Skeletal muscle satellite cell (primary cell): ENCODE measurements around the gene CST1. TPM values are rescaled to one million over a fixed set of nuclear protein-coding genes. Genes with fewer than 3 reads are reported as not detected.
"Not testable (repeated sequence)": the region's sequence is repeated elsewhere in the genome, so short reads cannot be mapped to it uniquely, and the experiment has no call there.

Experiments used
- H3K27me3 ChIP-seq: 2 replicates; pipeline ENCODE4 v1.7.0; 2013; ENCODE audit warnings: low read length; ENCODE audit not compliant: control insufficient read depth, insufficient read depth
- H3K36me3 ChIP-seq: 2 replicates; pipeline ENCODE4 v1.7.0; 2013; ENCODE audit warnings: mild to moderate bottlenecking, control low read depth, low read length; ENCODE audit not compliant: insufficient read depth
- H3K4me1 ChIP-seq: 2 replicates; pipeline ENCODE4 v1.7.0; 2013; ENCODE audit warnings: low read length; ENCODE audit not compliant: control insufficient read depth, insufficient read depth
- H3K4me2 ChIP-seq: 2 replicates; pipeline ENCODE4 v1.7.0; 2013; ENCODE audit warnings: mild to moderate bottlenecking, low read length
- H3K4me3 ChIP-seq: 2 replicates; pipeline ENCODE4 v1.7.0; 2013; ENCODE audit warnings: low read length
- H3K9ac ChIP-seq: 2 replicates; pipeline ENCODE4 v1.7.0; 2013; ENCODE audit warnings: mild to moderate bottlenecking, low read depth, low read length, moderate library complexity
- H3K9me3 ChIP-seq: replicated peaks from 2 replicates; pipeline ENCODE4 v1.7.0; 2013; ENCODE audit warnings: mild to moderate bottlenecking, control low read depth, low read length
- total RNA-seq: library from RNA; depleted of rRNA; stranded (reverse); fragments of >200 nt; gene quantifications from 2 replicates; pipeline ENCODE4 v1.2.3, GENCODE V29; 2012; rRNA removed

Gene CST1
- total RNA-seq = not detected in 2 replicates

DNA sequence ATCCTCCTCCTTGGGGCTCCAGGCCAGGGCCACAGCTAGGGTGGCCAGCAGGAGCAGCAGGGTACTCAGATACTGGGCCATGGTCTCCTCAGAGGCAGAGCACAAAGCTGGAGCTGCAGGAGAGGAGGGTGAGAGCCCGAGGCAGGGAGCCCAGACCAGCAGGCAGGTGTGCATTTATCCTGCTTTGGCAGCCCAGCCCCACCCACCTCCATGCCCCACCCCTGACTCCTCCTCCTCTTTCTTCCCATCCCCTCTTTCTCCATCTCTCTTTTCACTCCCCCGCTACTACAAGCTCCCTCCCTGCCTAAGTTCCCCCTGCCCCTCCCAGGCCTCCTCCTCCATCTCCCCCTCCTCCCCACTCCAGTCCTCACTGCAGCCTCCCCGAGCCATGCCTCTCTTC is at the start of gene CST1:
CST1 (minus strand) TSS at position 150 of the 400 bp plus-strand sequence; CDS start at position 81, 69 bp downstream.
- H3K27me3 ChIP-seq, H3K4me2 ChIP-seq, H3K4me3 ChIP-seq, H3K9ac ChIP-seq, H3K9me3 ChIP-seq, H3K36me3 ChIP-seq: not testable (repeated sequence)
- H3K4me1 ChIP-seq = peaks cover 20% of the 10 kb centered on the region

DNA sequence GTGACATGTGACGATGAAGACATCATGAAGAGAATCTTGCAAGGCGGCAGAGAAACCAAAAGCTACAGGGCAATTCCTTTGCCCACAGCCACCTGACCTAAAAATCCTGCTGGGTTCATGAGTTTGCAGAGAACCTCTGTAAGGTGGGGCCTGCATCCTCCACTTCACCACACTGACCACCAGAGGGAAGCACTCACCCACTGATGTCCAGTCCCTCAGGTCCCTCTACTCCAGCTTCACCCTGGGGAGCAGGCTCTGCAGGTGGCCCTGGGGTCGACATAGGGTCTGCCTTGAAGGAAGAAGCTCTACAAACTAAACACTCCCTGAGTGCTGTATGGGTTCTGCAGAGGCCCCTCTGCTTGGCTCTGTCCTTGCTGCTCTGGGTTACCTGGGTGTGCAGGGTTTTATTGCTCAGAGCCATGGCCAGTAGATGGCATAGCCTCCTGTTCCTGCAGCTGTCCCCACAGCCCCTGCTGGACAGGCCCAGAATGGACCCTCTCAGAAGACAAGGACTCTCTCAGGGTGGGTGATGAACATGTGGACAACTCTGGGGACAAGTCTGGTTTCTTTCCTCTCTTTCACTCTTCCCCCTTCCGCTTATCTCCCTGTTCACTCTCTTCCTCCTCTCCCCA is 48.6 kb upstream of the CST1 start:
- H3K27me3 ChIP-seq, H3K4me3 ChIP-seq, H3K9ac ChIP-seq, H3K4me2 ChIP-seq, H3K4me1 ChIP-seq, H3K9me3 ChIP-seq, H3K36me3 ChIP-seq: not testable (repeated sequence)

- Histone ChIP-seq H3K9me3 (no peaks in the 10 kb centered on the region), H3K4me2 (no peak overlapping the region), H3K27me3 (peaks cover 5% of the 10 kb centered on the region), H3K9ac (no peak overlapping the region), H3K4me1 (no peaks in the 10 kb centered on the region), H3K36me3 (no peaks in the 10 kb centered on the region), H3K4me3 (no peak overlapping the region)
Observed at GRCh38 chr20:23795526-23795925, 44.8 kb upstream of the CST1 start.

DNA sequence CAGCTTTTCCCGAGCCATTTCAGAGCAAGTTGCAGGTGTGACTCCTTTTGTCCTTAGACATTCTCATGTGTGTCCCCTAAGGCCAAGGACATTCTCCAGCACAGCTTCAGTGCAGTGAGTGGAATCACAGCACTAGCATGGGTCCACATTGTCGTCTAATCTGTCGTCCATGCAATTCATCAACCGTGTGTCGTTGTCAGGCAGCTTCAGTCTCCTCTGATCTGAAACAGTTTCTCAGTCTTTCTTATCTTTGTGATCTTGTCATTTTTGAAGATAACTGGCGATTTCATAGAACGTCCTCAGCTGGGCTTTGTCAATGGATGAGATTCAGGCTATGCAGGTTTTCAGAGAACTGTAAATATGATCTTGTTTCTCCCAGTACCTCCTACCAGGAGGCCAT is 44.1 kb upstream of the CST1 start:
- H3K9ac ChIP-seq = no peak overlapping the region
- no peaks in the 10 kb centered on the region for H3K36me3 ChIP-seq
- H3K4me2 ChIP-seq = no peak overlapping the region
- H3K9me3 ChIP-seq = no peaks in the 10 kb centered on the region
- no peaks in the 10 kb centered on the region for H3K4me1 ChIP-seq
- no peak overlapping the region for H3K4me3 ChIP-seq
- H3K27me3 ChIP-seq = peaks cover 5% of the 10 kb centered on the region

DNA sequence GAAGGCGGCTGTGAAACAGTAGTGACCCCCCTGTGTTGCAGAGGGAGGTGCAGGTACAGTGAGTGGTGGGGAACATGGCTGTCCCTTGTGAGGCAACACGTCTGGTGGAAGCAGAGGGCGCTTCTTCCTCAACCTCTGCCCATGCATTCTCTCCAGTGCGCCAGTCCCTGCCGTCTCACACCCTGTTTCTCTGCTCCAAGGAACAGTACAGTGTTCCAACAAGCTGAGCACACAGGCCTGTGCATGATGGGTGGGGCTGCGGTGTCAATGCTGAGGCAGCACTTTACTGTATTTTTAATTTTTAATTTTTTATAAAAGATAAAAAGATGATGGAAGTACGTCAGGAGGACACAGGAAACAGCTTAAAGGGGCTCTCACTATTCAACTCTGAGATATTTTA is 43.3 kb upstream of the CST1 start:
- H3K4me2 ChIP-seq = no peak overlapping the region
- no peaks in the 10 kb centered on the region for H3K4me1 ChIP-seq
- H3K36me3 ChIP-seq = no peaks in the 10 kb centered on the region
- H3K9ac ChIP-seq = no peak overlapping the region
- no peaks in the 10 kb centered on the region for H3K9me3 ChIP-seq
- H3K4me3 ChIP-seq = no peak overlapping the region
- peaks cover 5% of the 10 kb centered on the region for H3K27me3 ChIP-seq

GRCh38 chr20:23783447-23783846 is 32.7 kb upstream of the CST1 start:
- Histone ChIP-seq H3K9me3 (no peaks in the 10 kb centered on the region), H3K4me2 (no peak overlapping the region), H3K9ac (no peak overlapping the region), H3K36me3 (no peaks in the 10 kb centered on the region), H3K27me3 (no peaks in the 10 kb centered on the region), H3K4me3 (no peak overlapping the region), H3K4me1 (no peaks in the 10 kb centered on the region)

- Histone ChIP-seq H3K9ac (no peak overlapping the region), H3K27me3 (no peaks in the 10 kb centered on the region), H3K4me1 (no peaks in the 10 kb centered on the region), H3K9me3 (no peaks in the 10 kb centered on the region), H3K36me3 (no peaks in the 10 kb centered on the region), H3K4me2 (no peak overlapping the region), H3K4me3 (no peak overlapping the region)
Observed at GRCh38 chr20:23782366-23782983, 31.7 kb upstream of the CST1 start.

- H3K9ac ChIP-seq, H3K4me1 ChIP-seq, H3K4me2 ChIP-seq, H3K9me3 ChIP-seq, H3K36me3 ChIP-seq, H3K4me3 ChIP-seq: not testable (repeated sequence)
- H3K27me3 ChIP-seq = peaks cover 11% of the 10 kb centered on the region
Observed at GRCh38 chr20:23778676-23779075, 27.9 kb upstream of the CST1 start.

DNA sequence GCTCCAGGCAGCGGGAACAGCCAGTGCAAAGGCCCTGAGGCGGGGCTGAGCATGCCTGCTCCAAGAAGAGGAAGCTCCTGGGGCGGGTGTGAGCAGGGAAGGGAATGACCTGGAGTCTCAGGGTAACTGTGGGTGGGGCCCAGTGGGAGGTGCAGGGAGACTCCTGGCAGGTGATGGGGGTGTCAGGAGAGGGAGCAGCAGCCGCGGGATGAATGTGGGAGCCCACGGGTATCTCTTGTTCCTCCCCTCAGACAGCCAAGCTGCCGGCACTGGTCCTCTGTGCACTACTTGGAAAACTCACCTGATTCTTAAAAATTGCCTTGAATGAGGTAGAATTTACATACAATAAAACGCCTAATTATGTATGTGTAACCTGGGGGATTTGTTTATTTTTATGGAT is 26.6 kb upstream of the CST1 start:
- not testable (repeated sequence) for H3K36me3 ChIP-seq, H3K9me3 ChIP-seq, H3K4me2 ChIP-seq, H3K4me3 ChIP-seq, H3K4me1 ChIP-seq, H3K9ac ChIP-seq
- H3K27me3 ChIP-seq = peaks cover 14% of the 10 kb centered on the region

- Histone ChIP-seq H3K36me3 (no peaks in the 10 kb centered on the region), H3K4me1 (no peaks in the 10 kb centered on the region), H3K4me3 (no peak overlapping the region), H3K9ac (no peak overlapping the region), H3K4me2 (no peak overlapping the region), H3K9me3 (no peaks in the 10 kb centered on the region), H3K27me3 (peaks cover 21% of the 10 kb centered on the region)
Observed at GRCh38 chr20:23776067-23776771, 25.5 kb upstream of the CST1 start.

- no peaks in the 10 kb centered on the region for H3K9me3 ChIP-seq
- peaks cover 24% of the 10 kb centered on the region for H3K27me3 ChIP-seq
- no peaks in the 10 kb centered on the region for H3K36me3 ChIP-seq
- no peaks in the 10 kb centered on the region for H3K4me1 ChIP-seq
- no peak overlapping the region for H3K4me2 ChIP-seq
- H3K4me3 ChIP-seq = no peak overlapping the region
- H3K9ac ChIP-seq = no peak overlapping the region
Observed at GRCh38 chr20:23774081-23774480, 23.3 kb upstream of the CST1 start.

DNA sequence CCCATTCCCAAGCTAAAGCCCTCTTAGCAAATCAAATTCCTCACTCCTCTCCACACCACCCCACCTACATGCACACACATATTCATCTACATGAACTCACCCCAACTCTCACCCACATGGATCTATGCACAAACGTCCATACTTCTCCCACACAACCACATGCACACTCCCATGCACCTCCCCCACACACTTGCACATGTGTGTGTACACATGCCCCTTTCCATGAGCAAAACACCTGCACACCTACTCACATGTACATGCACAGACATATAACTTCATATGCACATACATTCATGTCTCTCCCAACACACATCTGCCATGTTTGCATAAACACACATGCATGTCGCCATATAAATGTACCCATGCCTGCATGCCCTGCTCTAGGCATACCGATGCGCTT is 22.8 kb upstream of the CST1 start:
- Histone ChIP-seq H3K27me3 (peaks cover 24% of the 10 kb centered on the region), H3K4me3 (no peak overlapping the region), H3K4me2 (no peak overlapping the region), H3K9me3 (no peaks in the 10 kb centered on the region), H3K9ac (no peak overlapping the region), H3K4me1 (no peaks in the 10 kb centered on the region), H3K36me3 (no peaks in the 10 kb centered on the region)
